Measurements from ENCODE around the gene SPATA6. TPM values are rescaled to one million over a fixed set of nuclear protein-coding genes. Genes with fewer than 3 reads are reported as not detected.

The SPATA6 gene
- polyA plus RNA-seq, 1 donor from 2014 or later, result 3.2 TPM

- Histone ChIP-seq H3K9ac (ENCODE audit: low read length) (no peak overlapping the region), H3K79me2 (replicated peaks; ENCODE audit: insufficient read depth, low read length) (peaks cover 7% of the 10 kb centered on the region), H3K27ac (ENCODE audit: low read length) (no peak overlapping the region), H4K20me1 (ENCODE audit: insufficient read depth) (no peaks in the 10 kb centered on the region), H2AFZ (ENCODE audit: low read depth, low read length) (no peak overlapping the region), H3K4me2 (ENCODE audit: low read length) (no peak overlapping the region), H3K9me3 (ENCODE audit: low read length) (no peaks in the 10 kb centered on the region), H3K9me2 (ENCODE audit: insufficient read depth, low read length) (no peaks in the 10 kb centered on the region), H3F3A (ENCODE audit: insufficient read depth, low read length, poor library complexity, severe bottlenecking) (no peaks in the 10 kb centered on the region), H3K4me3 (ENCODE audit: low read length) (peak overlapping the region; percentile 87), H3K27me3 (ENCODE audit: insufficient read depth, low read depth, low read length) (no peaks in the 10 kb centered on the region), H3K36me3 (ENCODE audit: insufficient read depth, low read length) (no peaks in the 10 kb centered on the region)
- no peak for TF ChIP-seq MXI1 (conservative IDR thresholded peaks at IDR 0.05; ENCODE audit: poor library complexity, severe bottlenecking)
- TF ChIP-seq, protein P1, sequence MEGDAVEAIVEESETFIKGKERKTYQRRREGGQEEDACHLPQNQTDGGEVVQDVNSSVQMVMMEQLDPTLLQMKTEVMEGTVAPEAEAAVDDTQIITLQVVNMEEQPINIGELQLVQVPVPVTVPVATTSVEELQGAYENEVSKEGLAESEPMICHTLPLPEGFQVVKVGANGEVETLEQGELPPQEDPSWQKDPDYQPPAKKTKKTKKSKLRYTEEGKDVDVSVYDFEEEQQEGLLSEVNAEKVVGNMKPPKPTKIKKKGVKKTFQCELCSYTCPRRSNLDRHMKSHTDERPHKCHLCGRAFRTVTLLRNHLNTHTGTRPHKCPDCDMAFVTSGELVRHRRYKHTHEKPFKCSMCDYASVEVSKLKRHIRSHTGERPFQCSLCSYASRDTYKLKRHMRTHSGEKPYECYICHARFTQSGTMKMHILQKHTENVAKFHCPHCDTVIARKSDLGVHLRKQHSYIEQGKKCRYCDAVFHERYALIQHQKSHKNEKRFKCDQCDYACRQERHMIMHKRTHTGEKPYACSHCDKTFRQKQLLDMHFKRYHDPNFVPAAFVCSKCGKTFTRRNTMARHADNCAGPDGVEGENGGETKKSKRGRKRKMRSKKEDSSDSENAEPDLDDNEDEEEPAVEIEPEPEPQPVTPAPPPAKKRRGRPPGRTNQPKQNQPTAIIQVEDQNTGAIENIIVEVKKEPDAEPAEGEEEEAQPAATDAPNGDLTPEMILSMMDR (IDR thresholded peaks at IDR 0.05; ENCODE audit: poor library complexity, severe bottlenecking), result no peak
- TF ChIP-seq EP300 (conservative IDR thresholded peaks at IDR 0.05; ENCODE audit: poor library complexity, severe bottlenecking), result no peak
- TF ChIP-seq SMC3 (conservative IDR thresholded peaks at IDR 0.05; ENCODE audit: poor library complexity), result no peak
- TF ChIP-seq POLR2AphosphoS5 (IDR thresholded peaks at IDR 0.05), result no peak
- no peak for TF ChIP-seq RAD21 (conservative IDR thresholded peaks at IDR 0.05)
- no peak for TF ChIP-seq TAF1 (IDR thresholded peaks at IDR 0.05; ENCODE audit: low read depth)
- TF ChIP-seq EZH2 (IDR thresholded peaks at IDR 0.05; ENCODE audit: borderline replicate concordance, insufficient read depth, low read length, poor library complexity, severe bottlenecking), result no peak
- no peak for TF ChIP-seq REST (IDR thresholded peaks at IDR 0.05; ENCODE audit: borderline replicate concordance)
Observed at GRCh38 chr1:48470481-48470855, 1.5 kb downstream of the SPATA6 start.

DNA sequence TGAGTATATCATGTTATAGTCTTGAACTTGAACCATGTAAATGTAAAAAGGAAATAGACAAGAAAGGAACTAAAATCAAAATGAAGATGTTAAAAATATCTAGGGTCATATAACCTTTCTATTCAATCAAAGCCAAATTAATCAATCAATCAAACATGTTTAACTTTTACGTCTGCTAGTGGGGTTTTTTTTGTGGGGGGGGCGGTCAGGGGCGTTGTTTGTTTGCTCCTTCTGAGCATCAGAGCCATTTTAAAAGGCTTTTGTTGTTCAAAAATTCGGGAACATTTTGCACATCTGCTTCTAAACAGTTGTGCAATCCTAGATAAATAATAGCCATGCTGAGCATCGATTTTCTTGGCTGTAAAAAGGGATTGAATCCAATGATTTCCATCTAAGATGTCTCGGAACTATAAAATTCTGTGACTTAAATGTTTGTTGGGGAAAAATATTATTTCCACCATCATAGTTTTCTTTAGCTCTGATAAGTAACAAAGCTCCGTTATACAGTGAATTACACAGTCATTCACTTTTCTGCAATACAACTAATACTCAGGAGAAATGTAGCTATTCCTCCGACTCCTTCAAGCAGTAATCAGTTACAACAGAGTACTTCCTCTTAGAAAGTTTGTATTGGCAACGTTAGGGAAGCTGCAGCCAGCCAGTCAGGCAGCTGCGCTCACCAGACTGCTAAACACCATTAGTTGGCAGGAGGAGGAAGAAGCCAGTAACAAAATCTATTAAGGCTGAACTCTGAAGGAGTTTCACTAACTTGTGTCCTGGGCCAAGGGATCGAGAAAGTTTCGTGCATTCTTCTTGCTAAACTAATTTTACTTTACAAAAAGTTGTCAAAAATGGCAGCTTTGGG, 2.2 kb downstream of the SPATA6 start:
- Histone ChIP-seq H3K9ac (ENCODE audit: low read length) (no peak overlapping the region), H3K36me3 (ENCODE audit: insufficient read depth, low read length) (no peaks in the 10 kb centered on the region), H3K4me3 (ENCODE audit: low read length) (no peak overlapping the region), H3K79me2 (replicated peaks; ENCODE audit: insufficient read depth, low read length) (peaks cover 9% of the 10 kb centered on the region), H2AFZ (ENCODE audit: low read depth, low read length) (no peak overlapping the region), H3K9me2 (ENCODE audit: insufficient read depth, low read length) (no peaks in the 10 kb centered on the region), H4K20me1 (ENCODE audit: insufficient read depth) (no peaks in the 10 kb centered on the region), H3K27ac (ENCODE audit: low read length) (no peak overlapping the region), H3K4me2 (ENCODE audit: low read length) (no peak overlapping the region), H3K9me3 (ENCODE audit: low read length) (no peaks in the 10 kb centered on the region), H3F3A (ENCODE audit: insufficient read depth, low read length, poor library complexity, severe bottlenecking) (no peaks in the 10 kb centered on the region), H3K27me3 (ENCODE audit: insufficient read depth, low read depth, low read length) (no peaks in the 10 kb centered on the region)
- TF ChIP-seq POLR2AphosphoS5 (IDR thresholded peaks at IDR 0.05) (no peak), REST (IDR thresholded peaks at IDR 0.05; ENCODE audit: borderline replicate concordance) (no peak), MXI1 (conservative IDR thresholded peaks at IDR 0.05; ENCODE audit: poor library complexity, severe bottlenecking) (no peak), EP300 (conservative IDR thresholded peaks at IDR 0.05; ENCODE audit: poor library complexity, severe bottlenecking) (no peak), RAD21 (conservative IDR thresholded peaks at IDR 0.05) (no peak), EZH2 (IDR thresholded peaks at IDR 0.05; ENCODE audit: borderline replicate concordance, insufficient read depth, low read length, poor library complexity, severe bottlenecking) (no peak), TAF1 (IDR thresholded peaks at IDR 0.05; ENCODE audit: low read depth) (no peak), SMC3 (conservative IDR thresholded peaks at IDR 0.05; ENCODE audit: poor library complexity) (no peak)
- TF ChIP-seq, protein P1 (IDR thresholded peaks at IDR 0.05; ENCODE audit: poor library complexity, severe bottlenecking), result no peak

Data from neural cell (in vitro differentiated cells).